GM12891 (cell line): ENCODE results near the gene GFRA1.

Source experiments
- DNase-seq: peaks from one replicate; pipeline ENCODE4 v3.0.0; 2011; ENCODE audit warnings: low spot score; ENCODE audit not compliant: insufficient read length
- FAIRE-seq: peaks from 2 replicates; lab custom pipeline; 2011; peaks lifted over from hg19 to GRCh38; lab: Jason Lieb, UNC
- PAX5 ChIP-seq: IDR thresholded peaks from 2 replicates; pipeline ENCODE4 v1.6.1; 2011; ENCODE audit warnings: low read length, moderate library complexity, mild to moderate bottlenecking; ENCODE audit not compliant: insufficient read depth, severe bottlenecking
- POLR2A ChIP-seq: IDR thresholded peaks from 2 replicates; pipeline ENCODE4 v1.6.1; 2011; ENCODE audit warnings: low read depth, low read length, control low read depth
- POLR2AphosphoS5 ChIP-seq: IDR thresholded peaks from 2 replicates; pipeline ENCODE4 v1.6.1; 2011; ENCODE audit warnings: low read depth, low read length, control low read depth
- POU2F2 ChIP-seq: IDR thresholded peaks from 2 replicates; pipeline ENCODE4 v1.6.1; 2011; ENCODE audit warnings: low read depth, mild to moderate bottlenecking, control low read depth, low read length, moderate library complexity
- SPI1 ChIP-seq: IDR thresholded peaks from 2 replicates; pipeline ENCODE4 v1.6.1; 2011; ENCODE audit warnings: low read depth, low read length, control low read depth
- TAF1 ChIP-seq: IDR thresholded peaks from 2 replicates; pipeline ENCODE4 v1.6.1; 2011; ENCODE audit warnings: low read depth, low read length, control low read depth

The GFRA1 gene

GRCh38 chr10:116029826-116030225, 243.2 kb downstream of the GFRA1 start:
- TF ChIP-seq PAX5 (no peak), POLR2AphosphoS5 (no peak), SPI1 (no peak), POLR2A (no peak), TAF1 (no peak), POU2F2 (no peak)
- DNase-seq: no peak
- no peak for FAIRE-seq

- TF ChIP-seq TAF1 (no peak), POU2F2 (no peak), PAX5 (no peak), POLR2AphosphoS5 (no peak), SPI1 (no peak), POLR2A (no peak)
- DNase-seq (no peak), FAIRE-seq (no peak)
Observed at GRCh38 chr10:116027355-116027754, 245.7 kb downstream of the GFRA1 start.

- no peak for FAIRE-seq
- DNase-seq: no peak
- TF ChIP-seq POU2F2 (no peak), TAF1 (no peak), SPI1 (no peak), PAX5 (no peak), POLR2AphosphoS5 (no peak), POLR2A (no peak)
Observed at GRCh38 chr10:116026725-116027124, 246.3 kb downstream of the GFRA1 start.

- TF ChIP-seq SPI1 (no peak), TAF1 (no peak), PAX5 (no peak), POLR2A (no peak), POLR2AphosphoS5 (no peak)
- DNase-seq (no peak), FAIRE-seq (no peak)
Observed at GRCh38 chr10:116026315-116026714, 246.7 kb downstream of the GFRA1 start.

- no peak for FAIRE-seq
- TF ChIP-seq POU2F2 (no peak), PAX5 (no peak), SPI1 (no peak), POLR2A (no peak), TAF1 (no peak), POLR2AphosphoS5 (no peak)
- DNase-seq: no peak
Observed at GRCh38 chr10:116024271-116024878, 248.6 kb downstream of the GFRA1 start.

- DNase-seq (no peak), FAIRE-seq (no peak)
- TF ChIP-seq POLR2AphosphoS5 (no peak), POLR2A (no peak)
Observed at GRCh38 chr10:116017405-116017804, 255.6 kb downstream of the GFRA1 start.

- FAIRE-seq (no peak), DNase-seq (no peak)
- no peak for TF ChIP-seq PAX5
- no peak for TF ChIP-seq POLR2AphosphoS5
- no peak for TF ChIP-seq POU2F2
- no peak for TF ChIP-seq POLR2A
- no peak for TF ChIP-seq TAF1
- no peak for TF ChIP-seq SPI1
Observed at GRCh38 chr10:116015583-116016333, 257.2 kb downstream of the GFRA1 start.

- DNase-seq (peak; percentile 14), FAIRE-seq (no peak)
- TF ChIP-seq POU2F2 (no peak), TAF1 (no peak), SPI1 (peak; percentile 86), POLR2AphosphoS5 (no peak), PAX5 (no peak), POLR2A (no peak)
Observed at GRCh38 chr10:116014871-116015582, 258.0 kb downstream of the GFRA1 start.

GRCh38 chr10:116014326-116014725, 258.7 kb downstream of the GFRA1 start:
- DNase-seq (no peak), FAIRE-seq (no peak)
- no peak for TF ChIP-seq PAX5
- no peak for TF ChIP-seq SPI1
- TF ChIP-seq POU2F2: no peak
- no peak for TF ChIP-seq TAF1
- no peak for TF ChIP-seq POLR2AphosphoS5
- TF ChIP-seq POLR2A: no peak

GRCh38 chr10:116011929-116012328, 261.1 kb downstream of the GFRA1 start:
- DNase-seq: no peak
- TF ChIP-seq POU2F2: no peak
- no peak for FAIRE-seq
